ENCODE results near the gene TSFM. TPM values are rescaled to one million over a fixed set of nuclear protein-coding genes. Genes with fewer than 3 reads are reported as not detected.
A peak's percentile ranks its signal among the peaks of the same experiment; 100 is the strongest.

TSFM gene
- total and polyA plus RNA-seq, 2 donors (not counting 1 experiment from before 2014, with no cell fraction given), result 15.5 to 16.8 TPM

DNA sequence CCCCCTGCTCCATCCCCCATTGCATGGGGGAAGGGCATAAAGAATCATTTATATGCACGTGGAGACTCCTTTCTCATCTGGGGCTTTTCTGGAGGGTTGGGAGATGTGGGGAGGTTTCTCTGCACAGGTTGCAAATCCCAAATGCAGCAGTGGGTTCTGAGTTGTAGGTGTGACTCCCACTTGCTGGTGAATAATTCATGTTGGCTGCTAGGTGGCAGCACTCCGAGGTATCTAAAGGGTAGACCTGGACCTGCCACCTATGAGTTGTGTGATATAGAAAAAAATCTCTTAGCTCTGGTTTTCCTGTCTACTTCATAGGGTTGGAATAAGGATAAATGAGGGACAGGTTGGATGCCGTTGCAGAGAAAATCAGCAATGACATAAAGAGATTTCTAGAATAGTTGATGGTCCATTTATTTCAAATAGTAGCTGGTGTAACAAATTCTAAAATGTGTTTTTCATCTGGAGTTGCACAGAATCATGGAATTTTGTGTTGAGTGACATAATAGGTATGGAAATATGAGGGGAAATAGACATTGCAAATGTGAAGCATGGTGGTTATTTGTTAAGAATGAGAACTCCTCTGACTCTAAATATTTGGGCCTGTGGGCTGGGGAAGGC lies 23.1 kb upstream of the TSFM start:
- Histone ChIP-seq H4K20me1 (ENCODE audit: control insufficient read depth, extremely low read depth, insufficient read depth, low read length) (no peaks in the 10 kb centered on the region), H3K27me3 (ENCODE audit: control insufficient read depth, insufficient read depth, low read length) (peaks cover 13% of the 10 kb centered on the region), H3K9me3 (ENCODE audit: control insufficient read depth, insufficient read depth, low read depth, low read length) (no peaks in the 10 kb centered on the region), H2AFZ (ENCODE audit: low read length) (no peak overlapping the region), H3K36me3 (ENCODE audit: control insufficient read depth, insufficient read depth, low read length) (no peaks in the 10 kb centered on the region), H3K4me3 (replicated peaks in 1 of 4; ENCODE audit: control extremely low read depth in 1 of 4, insufficient read depth in 1 of 4, low read depth in 3 of 4, low read length in 4 of 4) (no peak overlapping the region), H3K79me2 (ENCODE audit: control insufficient read depth, insufficient read depth, low read length) (no peaks in the 10 kb centered on the region), H3K4me2 (ENCODE audit: extremely low read depth, insufficient read depth, low read length) (no peak overlapping the region), H3K9ac (ENCODE audit: insufficient read depth, low read length) (no peak overlapping the region), H3K4me1 (ENCODE audit: control insufficient read depth, extremely low read depth, insufficient read depth, low read length) (peaks cover 2% of the 10 kb centered on the region), H3K27ac (ENCODE audit: insufficient read depth, low read length) (no peak overlapping the region)
- no peak for TF ChIP-seq EZH2 (IDR thresholded peaks at IDR 0.05; ENCODE audit: low read length, missing control alignments)
- TF ChIP-seq, protein P1, sequence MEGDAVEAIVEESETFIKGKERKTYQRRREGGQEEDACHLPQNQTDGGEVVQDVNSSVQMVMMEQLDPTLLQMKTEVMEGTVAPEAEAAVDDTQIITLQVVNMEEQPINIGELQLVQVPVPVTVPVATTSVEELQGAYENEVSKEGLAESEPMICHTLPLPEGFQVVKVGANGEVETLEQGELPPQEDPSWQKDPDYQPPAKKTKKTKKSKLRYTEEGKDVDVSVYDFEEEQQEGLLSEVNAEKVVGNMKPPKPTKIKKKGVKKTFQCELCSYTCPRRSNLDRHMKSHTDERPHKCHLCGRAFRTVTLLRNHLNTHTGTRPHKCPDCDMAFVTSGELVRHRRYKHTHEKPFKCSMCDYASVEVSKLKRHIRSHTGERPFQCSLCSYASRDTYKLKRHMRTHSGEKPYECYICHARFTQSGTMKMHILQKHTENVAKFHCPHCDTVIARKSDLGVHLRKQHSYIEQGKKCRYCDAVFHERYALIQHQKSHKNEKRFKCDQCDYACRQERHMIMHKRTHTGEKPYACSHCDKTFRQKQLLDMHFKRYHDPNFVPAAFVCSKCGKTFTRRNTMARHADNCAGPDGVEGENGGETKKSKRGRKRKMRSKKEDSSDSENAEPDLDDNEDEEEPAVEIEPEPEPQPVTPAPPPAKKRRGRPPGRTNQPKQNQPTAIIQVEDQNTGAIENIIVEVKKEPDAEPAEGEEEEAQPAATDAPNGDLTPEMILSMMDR (conservative IDR thresholded peaks at IDR 0.05 in 1 of 2, IDR thresholded peaks at IDR 0.05 in 1 of 2; ENCODE audit: low read depth in 1 of 2, low read length in 2 of 2), result peak; percentile 18 to 43
- peak in 1 of 2 donors; percentile 20 for DNase-seq (ENCODE audit: low read depth in 2 of 2)

DNA sequence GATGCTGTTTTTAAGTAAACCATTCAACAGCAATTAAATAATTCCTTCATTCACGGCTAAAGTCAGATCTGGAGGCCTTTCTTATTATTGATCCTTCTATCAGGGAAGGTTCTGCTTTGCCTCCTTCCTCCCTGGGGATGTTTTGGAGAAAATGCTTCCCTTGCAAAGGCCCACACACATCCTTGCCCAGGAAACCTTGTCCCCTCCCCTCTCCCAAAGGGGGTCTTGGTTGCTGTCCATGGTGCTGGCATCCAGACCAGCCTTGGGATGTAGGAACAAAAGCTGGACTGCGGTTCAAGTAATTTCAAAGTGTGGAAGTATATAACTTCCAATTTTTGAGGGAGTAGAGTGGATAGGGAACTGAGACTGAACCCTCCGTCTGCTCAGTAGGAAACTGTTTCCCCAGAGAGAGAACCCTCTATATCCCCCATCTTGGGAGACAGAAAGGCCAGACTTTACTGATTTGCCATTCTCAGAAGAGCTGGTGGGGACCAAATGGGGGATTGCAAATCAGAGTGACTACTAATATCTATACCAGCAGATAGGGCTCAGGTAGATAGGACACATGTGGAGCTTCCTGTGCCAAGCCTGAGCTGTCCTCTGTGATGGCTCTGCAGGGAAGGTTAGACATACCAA lies 22.1 kb upstream of the TSFM start:
- H3K4me3 ChIP-seq (replicated peaks in 1 of 4; ENCODE audit: control extremely low read depth in 1 of 4, insufficient read depth in 1 of 4, low read depth in 3 of 4, low read length in 4 of 4), result no peak overlapping the region
- no peaks in the 10 kb centered on the region for H4K20me1 ChIP-seq (ENCODE audit: control insufficient read depth, extremely low read depth, insufficient read depth, low read length)
- H3K27me3 ChIP-seq (ENCODE audit: control insufficient read depth, insufficient read depth, low read length), result peaks cover 20% of the 10 kb centered on the region
- H3K9ac ChIP-seq (ENCODE audit: insufficient read depth, low read length), result no peak overlapping the region
- no peak for TF ChIP-seq EZH2 (IDR thresholded peaks at IDR 0.05; ENCODE audit: low read length, missing control alignments)
- TF ChIP-seq, protein P1 (conservative IDR thresholded peaks at IDR 0.05 in 1 of 2, IDR thresholded peaks at IDR 0.05 in 1 of 2; ENCODE audit: low read depth in 1 of 2, low read length in 2 of 2), result no peak
- peaks cover 3% of the 10 kb centered on the region for H3K4me1 ChIP-seq (ENCODE audit: control insufficient read depth, extremely low read depth, insufficient read depth, low read length)
- H3K4me2 ChIP-seq (ENCODE audit: extremely low read depth, insufficient read depth, low read length), result no peak overlapping the region
- no peaks in the 10 kb centered on the region for H3K36me3 ChIP-seq (ENCODE audit: control insufficient read depth, insufficient read depth, low read length)
- H3K27ac ChIP-seq (ENCODE audit: insufficient read depth, low read length), result no peak overlapping the region
- H2AFZ ChIP-seq (ENCODE audit: low read length), result no peak overlapping the region
- DNase-seq (ENCODE audit: low read depth in 2 of 2), result no peak
- no peaks in the 10 kb centered on the region for H3K79me2 ChIP-seq (ENCODE audit: control insufficient read depth, insufficient read depth, low read length)
- no peaks in the 10 kb centered on the region for H3K9me3 ChIP-seq (ENCODE audit: control insufficient read depth, insufficient read depth, low read depth, low read length)

DNA sequence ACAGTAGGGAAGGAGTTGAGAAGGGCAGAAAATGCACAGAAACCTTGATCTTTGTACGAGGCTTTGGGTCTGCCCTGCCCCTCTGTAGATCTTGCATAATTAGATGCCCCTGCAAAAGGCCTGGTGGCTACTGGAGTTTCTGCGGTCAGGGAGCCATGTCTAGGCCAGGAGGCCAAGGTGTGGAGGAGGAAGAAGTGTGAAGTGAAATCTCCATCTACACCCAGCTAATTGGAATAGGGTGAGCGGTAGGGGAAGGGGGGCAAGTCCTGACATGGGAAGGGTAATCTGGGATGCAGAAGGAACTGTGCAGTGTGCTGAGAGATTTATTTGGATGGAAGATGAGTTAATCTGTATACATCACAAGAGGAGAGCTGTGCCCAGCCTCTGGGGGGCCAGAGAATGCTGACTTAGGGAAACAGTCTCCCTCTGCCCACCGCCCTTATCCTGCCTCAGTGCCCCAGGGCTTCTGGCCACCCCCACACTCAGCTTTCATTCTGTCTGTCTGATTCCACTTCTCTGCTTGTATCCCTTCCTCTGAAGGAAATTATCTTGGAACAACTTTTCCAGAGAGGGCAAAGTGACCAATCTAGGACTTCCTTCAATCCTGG lies 21.1 kb upstream of the TSFM start:
- Histone ChIP-seq H3K27me3 (ENCODE audit: control insufficient read depth, insufficient read depth, low read length) (peaks cover 27% of the 10 kb centered on the region), H3K36me3 (ENCODE audit: control insufficient read depth, insufficient read depth, low read length) (no peaks in the 10 kb centered on the region), H3K79me2 (ENCODE audit: control insufficient read depth, insufficient read depth, low read length) (no peaks in the 10 kb centered on the region), H3K4me2 (ENCODE audit: extremely low read depth, insufficient read depth, low read length) (no peak overlapping the region), H3K4me3 (replicated peaks in 1 of 4; ENCODE audit: control extremely low read depth in 1 of 4, insufficient read depth in 1 of 4, low read depth in 3 of 4, low read length in 4 of 4) (no peak overlapping the region), H3K9ac (ENCODE audit: insufficient read depth, low read length) (no peak overlapping the region), H3K9me3 (ENCODE audit: control insufficient read depth, insufficient read depth, low read depth, low read length) (no peaks in the 10 kb centered on the region), H4K20me1 (ENCODE audit: control insufficient read depth, extremely low read depth, insufficient read depth, low read length) (no peaks in the 10 kb centered on the region), H2AFZ (ENCODE audit: low read length) (no peak overlapping the region), H3K4me1 (ENCODE audit: control insufficient read depth, extremely low read depth, insufficient read depth, low read length) (peaks cover 9% of the 10 kb centered on the region), H3K27ac (ENCODE audit: insufficient read depth, low read length) (no peak overlapping the region)
- TF ChIP-seq, protein P1 (conservative IDR thresholded peaks at IDR 0.05 in 1 of 2, IDR thresholded peaks at IDR 0.05 in 1 of 2; ENCODE audit: low read depth in 1 of 2, low read length in 2 of 2), result no peak
- no peak for TF ChIP-seq EZH2 (IDR thresholded peaks at IDR 0.05; ENCODE audit: low read length, missing control alignments)
- DNase-seq (ENCODE audit: low read depth in 2 of 2), result no peak

Data from fibroblast of lung (primary cell).